Epithelial cell of proximal tubule (primary cell): ENCODE data around the gene LRBA. TPM values are rescaled to one million over a fixed set of nuclear protein-coding genes. Genes with fewer than 3 reads are reported as not detected.

Experiments
- DNase-seq: peaks from one replicate; pipeline ENCODE4 v3.0.0-alpha.2; 2011; ENCODE audit warnings: low read depth
- H3K4me3 ChIP-seq: 2 replicates; pipeline ENCODE4 v1.5.1; 2011; ENCODE audit warnings: low read depth, mild to moderate bottlenecking, low read length
- total RNA-seq: library from RNA; depleted of rRNA; stranded (reverse); fragments of >200 nt; gene quantifications from 2 replicates; pipeline ENCODE4 v1.2.3, GENCODE V29; 2015
- TF ChIP-seq, protein P1 (sequence below): conservative IDR thresholded peaks from 2 replicates; pipeline ENCODE4 v1.5.1; 2012; ENCODE audit warnings: low read depth, mild to moderate bottlenecking, low read length

Gene LRBA
- total RNA-seq, 1 donor from 2014 or later = 58.9 TPM

DNA sequence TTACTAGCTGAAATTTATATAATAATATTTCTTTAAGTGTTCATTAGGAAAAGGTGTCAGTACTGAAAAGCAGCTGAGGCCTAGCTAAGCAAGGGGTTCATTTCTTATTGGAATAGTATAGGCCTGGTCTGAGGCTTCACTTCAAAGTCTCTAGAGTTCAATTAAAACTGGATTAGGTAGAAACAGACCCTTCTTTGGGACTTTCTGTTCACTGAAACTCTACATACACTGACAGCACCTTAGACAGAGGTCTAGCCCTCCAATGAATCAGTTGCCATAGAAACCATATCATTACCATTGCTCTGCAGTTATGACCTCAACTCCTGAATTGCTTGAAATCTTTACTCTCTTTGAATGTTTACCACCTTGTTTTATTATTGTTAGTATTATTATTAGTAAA is 519.5 kb downstream of the LRBA start:
- DNase-seq = no peak
- TF ChIP-seq, protein P1, sequence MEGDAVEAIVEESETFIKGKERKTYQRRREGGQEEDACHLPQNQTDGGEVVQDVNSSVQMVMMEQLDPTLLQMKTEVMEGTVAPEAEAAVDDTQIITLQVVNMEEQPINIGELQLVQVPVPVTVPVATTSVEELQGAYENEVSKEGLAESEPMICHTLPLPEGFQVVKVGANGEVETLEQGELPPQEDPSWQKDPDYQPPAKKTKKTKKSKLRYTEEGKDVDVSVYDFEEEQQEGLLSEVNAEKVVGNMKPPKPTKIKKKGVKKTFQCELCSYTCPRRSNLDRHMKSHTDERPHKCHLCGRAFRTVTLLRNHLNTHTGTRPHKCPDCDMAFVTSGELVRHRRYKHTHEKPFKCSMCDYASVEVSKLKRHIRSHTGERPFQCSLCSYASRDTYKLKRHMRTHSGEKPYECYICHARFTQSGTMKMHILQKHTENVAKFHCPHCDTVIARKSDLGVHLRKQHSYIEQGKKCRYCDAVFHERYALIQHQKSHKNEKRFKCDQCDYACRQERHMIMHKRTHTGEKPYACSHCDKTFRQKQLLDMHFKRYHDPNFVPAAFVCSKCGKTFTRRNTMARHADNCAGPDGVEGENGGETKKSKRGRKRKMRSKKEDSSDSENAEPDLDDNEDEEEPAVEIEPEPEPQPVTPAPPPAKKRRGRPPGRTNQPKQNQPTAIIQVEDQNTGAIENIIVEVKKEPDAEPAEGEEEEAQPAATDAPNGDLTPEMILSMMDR = no peak
- H3K4me3 ChIP-seq = no peak overlapping the region

DNA sequence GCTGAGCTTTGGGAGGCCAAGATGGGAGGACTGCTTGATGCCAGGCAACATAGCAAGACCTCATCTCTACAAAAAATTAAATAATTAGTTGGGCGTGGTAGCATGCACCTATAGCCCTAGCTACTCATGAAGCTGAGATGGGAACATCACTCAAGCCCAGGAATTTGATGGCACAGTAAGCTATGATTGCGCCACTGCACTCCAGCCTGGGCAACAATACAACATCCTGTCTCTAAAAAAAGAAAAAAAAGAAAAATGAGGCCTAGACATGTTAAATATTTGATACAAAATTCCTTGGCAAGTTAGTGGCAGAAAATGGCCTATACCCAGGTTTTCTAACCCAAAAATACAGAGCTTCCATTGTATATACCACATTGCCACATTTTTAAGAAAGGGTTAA is 521.2 kb downstream of the LRBA start:
- no peak for DNase-seq
- TF ChIP-seq, protein P1 = no peak
- H3K4me3 ChIP-seq = no peak overlapping the region

DNA sequence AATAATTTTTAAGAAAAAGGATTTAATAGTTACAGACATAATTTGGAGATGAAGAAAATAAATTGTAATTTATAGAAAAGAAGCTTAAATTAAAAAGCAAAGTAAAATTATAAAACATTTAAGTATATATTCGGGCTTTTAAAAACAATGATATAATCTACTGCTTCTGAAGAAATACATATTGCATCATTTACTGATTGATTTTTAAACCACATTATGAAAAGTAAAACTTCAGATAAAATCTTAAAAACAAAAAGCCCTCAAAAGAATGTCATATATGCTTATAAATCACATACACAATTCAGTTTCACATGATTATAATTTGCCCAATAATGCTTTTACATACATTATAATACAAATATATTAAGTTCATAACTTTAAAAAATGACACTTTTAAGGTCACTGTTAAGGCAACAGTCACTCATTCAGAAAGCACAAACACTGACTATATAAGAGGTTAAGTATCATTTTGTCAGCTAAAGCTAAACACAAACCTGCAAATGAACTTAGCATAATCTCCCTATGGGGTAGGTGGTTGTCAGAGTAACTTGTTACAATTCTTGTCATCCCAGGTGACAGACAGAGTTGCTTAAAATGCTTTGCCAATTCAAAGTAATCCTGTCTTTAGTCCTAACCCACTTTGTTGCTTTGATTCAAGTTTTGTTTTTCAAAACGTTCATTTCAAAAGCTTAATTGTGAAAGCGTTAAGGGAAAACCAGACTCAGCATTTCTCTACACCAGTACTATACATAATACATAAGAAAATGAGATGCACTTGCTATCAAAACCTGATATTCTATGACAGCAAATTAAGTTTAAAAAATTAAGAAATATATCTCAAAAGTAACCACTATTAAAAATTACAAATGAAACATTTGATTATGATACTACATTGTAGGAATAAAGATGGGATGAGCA is 523.7 kb downstream of the LRBA start:
- TF ChIP-seq, protein P1 = no peak
- no peak overlapping the region for H3K4me3 ChIP-seq
- no peak for DNase-seq

DNA sequence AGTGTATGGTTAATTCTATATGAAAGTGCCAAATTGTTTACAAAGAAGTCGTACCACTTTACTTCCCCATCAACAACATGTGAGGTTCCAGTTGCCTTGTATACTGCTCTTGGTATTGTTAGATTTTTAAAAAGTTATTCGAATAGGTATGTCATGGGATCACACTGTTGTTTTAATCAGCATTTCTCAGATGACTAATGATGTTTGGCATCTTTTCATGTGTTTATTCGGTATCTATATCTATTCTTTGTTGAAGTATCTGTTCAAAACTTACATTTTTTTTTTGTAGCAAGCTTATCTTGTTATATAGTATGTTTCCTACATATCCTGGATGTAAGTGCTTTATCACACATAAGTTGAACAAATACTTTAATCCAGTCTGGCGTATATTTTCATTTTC is 532.5 kb downstream of the LRBA start:
- TF ChIP-seq, protein P1 = no peak
- no peak overlapping the region for H3K4me3 ChIP-seq
- no peak for DNase-seq

DNA sequence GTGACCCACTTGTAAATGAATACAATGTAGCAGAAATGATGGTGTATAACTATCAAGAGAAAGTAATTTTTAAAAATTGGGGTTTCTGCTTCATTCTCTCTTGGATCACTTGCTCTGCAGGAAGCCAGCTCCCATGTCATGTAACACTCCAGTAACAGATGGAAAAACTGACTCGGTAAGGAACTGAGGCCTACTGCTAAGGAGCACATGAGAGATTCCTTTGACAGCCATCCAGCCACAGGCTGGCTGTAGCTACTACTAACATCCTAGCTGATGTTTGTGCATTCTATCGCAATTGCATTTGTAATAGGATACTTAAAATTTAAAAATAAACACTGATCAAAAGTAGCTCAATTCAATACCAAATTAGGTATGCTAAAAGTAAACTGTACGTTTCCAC is 535.4 kb downstream of the LRBA start:
- no peak overlapping the region for H3K4me3 ChIP-seq
- TF ChIP-seq, protein P1 = no peak
- DNase-seq = no peak

DNA sequence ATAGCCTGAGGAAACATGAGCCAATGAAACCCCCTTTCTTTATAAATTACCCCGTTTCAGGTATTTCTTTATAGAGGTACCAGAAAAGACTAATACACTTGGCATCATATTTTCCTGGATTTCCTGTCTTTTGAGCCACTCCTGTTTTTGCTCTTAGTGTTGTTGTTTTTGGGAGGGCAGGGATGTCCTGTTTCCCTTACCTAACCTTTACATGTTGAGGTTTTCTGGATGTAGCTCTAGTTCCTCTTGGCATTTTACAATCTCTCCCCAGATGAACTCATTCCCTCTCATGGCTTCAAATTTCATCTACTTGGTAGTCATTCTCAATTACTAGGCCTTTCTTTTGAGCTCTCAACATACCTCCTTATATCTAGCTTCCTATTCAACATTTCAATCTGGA is 537.2 kb downstream of the LRBA start:
- DNase-seq = no peak
- no peak overlapping the region for H3K4me3 ChIP-seq
- TF ChIP-seq, protein P1 = no peak

DNA sequence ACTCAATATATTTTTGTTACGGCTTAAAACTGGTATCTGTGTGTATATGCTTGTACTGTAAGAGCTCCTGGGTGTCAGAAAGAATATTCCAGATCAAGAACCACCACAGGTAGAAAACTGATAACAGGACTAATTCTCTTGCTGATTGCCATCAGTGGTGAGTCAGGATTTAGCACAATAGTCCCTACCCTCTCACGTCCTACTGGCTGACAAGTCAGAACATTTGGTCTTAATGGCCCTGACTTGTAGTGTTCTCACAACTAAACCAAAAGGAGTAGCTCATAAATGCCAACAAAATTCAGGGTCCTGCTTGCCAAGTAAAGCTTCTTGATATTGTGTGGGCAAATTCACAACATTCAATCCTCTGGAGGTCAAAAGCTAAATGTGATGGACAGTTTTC is 538.3 kb downstream of the LRBA start:
- H3K4me3 ChIP-seq = no peak overlapping the region
- TF ChIP-seq, protein P1 = no peak
- no peak for DNase-seq
